ENCODE data around the gene ADAMTS3. TPM values are rescaled to one million over a fixed set of nuclear protein-coding genes. Genes with fewer than 3 reads are reported as not detected.

Gene ADAMTS3
- total RNA-seq, 2 experiments from 2014 or later = not detected

- no peak for DNase-seq
- H3K4me3 Mint-ChIP-seq = no peak overlapping the region
Measured at GRCh38 chr4:72538006-72538405, 31.0 kb downstream of the ADAMTS3 start.

GRCh38 chr4:72536443-72536842, 32.6 kb downstream of the ADAMTS3 start:
- ChIA-PET POLR2A (no interaction called here), CTCF (no interaction called here)
- Mint-ChIP-seq H3K27ac (no peak overlapping the region), H3K9me3 (ENCODE audit: insufficient read depth) (peaks cover 4% of the 10 kb centered on the region), H3K36me3 (ENCODE audit: low read depth) (no peaks in the 10 kb centered on the region), H3K4me3 (no peak overlapping the region), H3K27me3 (ENCODE audit: low read depth) (no peaks in the 10 kb centered on the region), H3K4me1 (ENCODE audit: low read depth) (no peaks in the 10 kb centered on the region)
- ATAC-seq = no peak
- no peak for DNase-seq

More at GRCh38 chr4:72538006-72538405, 31.0 kb downstream of the ADAMTS3 start:
- ChIA-PET CTCF (no interaction called here), POLR2A (no interaction called here)
- no peaks in the 10 kb centered on the region for H3K36me3 Mint-ChIP-seq (ENCODE audit: low read depth)
- no peaks in the 10 kb centered on the region for H3K27me3 Mint-ChIP-seq (ENCODE audit: low read depth)
- no peaks in the 10 kb centered on the region for H3K4me1 Mint-ChIP-seq (ENCODE audit: low read depth)
- H3K27ac Mint-ChIP-seq = no peak overlapping the region
- peaks cover 4% of the 10 kb centered on the region for H3K9me3 Mint-ChIP-seq (ENCODE audit: insufficient read depth)
- no peak for ATAC-seq

GRCh38 chr4:72531768-72532290, 37.2 kb downstream of the ADAMTS3 start:
- H3K27me3 Mint-ChIP-seq (ENCODE audit: low read depth) = no peaks in the 10 kb centered on the region
- H3K4me3 Mint-ChIP-seq = no peak overlapping the region
- ChIA-PET POLR2A (interaction anchor here (0.6 kb wide), 1 partner anchor 728 kb away, joined by 4 read pairs; no protein-coding TSS in a partner anchor), CTCF (no interaction called here)
- ATAC-seq (peak; percentile 49), DNase-seq (no peak)
- no peaks in the 10 kb centered on the region for H3K36me3 Mint-ChIP-seq (ENCODE audit: low read depth)
- H3K9me3 Mint-ChIP-seq (ENCODE audit: insufficient read depth) = no peaks in the 10 kb centered on the region
- H3K27ac Mint-ChIP-seq = no peak overlapping the region
- H3K4me1 Mint-ChIP-seq (ENCODE audit: low read depth) = no peaks in the 10 kb centered on the region

- DNase-seq (no peak), ATAC-seq (peak; percentile 67)
- Mint-ChIP-seq H3K36me3 (ENCODE audit: low read depth) (no peaks in the 10 kb centered on the region), H3K27ac (no peak overlapping the region), H3K9me3 (ENCODE audit: insufficient read depth) (no peaks in the 10 kb centered on the region), H3K27me3 (ENCODE audit: low read depth) (no peaks in the 10 kb centered on the region), H3K4me1 (ENCODE audit: low read depth) (no peaks in the 10 kb centered on the region), H3K4me3 (no peak overlapping the region)
- CTCF ChIA-PET = no interaction called here
- POLR2A ChIA-PET = no interaction called here
Measured at GRCh38 chr4:72531322-72531721, 37.7 kb downstream of the ADAMTS3 start.

GRCh38 chr4:72529148-72529822, 39.7 kb downstream of the ADAMTS3 start:
- H3K4me3 Mint-ChIP-seq = no peak overlapping the region
- no peak overlapping the region for H3K27ac Mint-ChIP-seq
- no peaks in the 10 kb centered on the region for H3K9me3 Mint-ChIP-seq (ENCODE audit: insufficient read depth)
- POLR2A ChIA-PET = no interaction called here
- CTCF ChIA-PET = no interaction called here
- H3K27me3 Mint-ChIP-seq (ENCODE audit: low read depth) = no peaks in the 10 kb centered on the region
- H3K36me3 Mint-ChIP-seq (ENCODE audit: low read depth) = no peaks in the 10 kb centered on the region
- no peak for DNase-seq
- ATAC-seq = peak; percentile 43
- no peaks in the 10 kb centered on the region for H3K4me1 Mint-ChIP-seq (ENCODE audit: low read depth)

- no peaks in the 10 kb centered on the region for H3K27me3 Mint-ChIP-seq (ENCODE audit: low read depth)
- DNase-seq (no peak), ATAC-seq (no peak)
- H3K4me1 Mint-ChIP-seq (ENCODE audit: low read depth) = no peaks in the 10 kb centered on the region
- no peaks in the 10 kb centered on the region for H3K9me3 Mint-ChIP-seq (ENCODE audit: insufficient read depth)
- CTCF ChIA-PET = no interaction called here
- no peak overlapping the region for H3K4me3 Mint-ChIP-seq
- POLR2A ChIA-PET = no interaction called here
- H3K27ac Mint-ChIP-seq = no peak overlapping the region
- no peaks in the 10 kb centered on the region for H3K36me3 Mint-ChIP-seq (ENCODE audit: low read depth)
Measured at GRCh38 chr4:72527038-72527646, 41.9 kb downstream of the ADAMTS3 start.

- Mint-ChIP-seq H3K4me1 (ENCODE audit: low read depth) (no peaks in the 10 kb centered on the region), H3K9me3 (ENCODE audit: insufficient read depth) (no peaks in the 10 kb centered on the region), H3K27me3 (ENCODE audit: low read depth) (no peaks in the 10 kb centered on the region), H3K27ac (no peak overlapping the region), H3K4me3 (no peak overlapping the region), H3K36me3 (ENCODE audit: low read depth) (no peaks in the 10 kb centered on the region)
- ChIA-PET CTCF (no interaction called here), POLR2A (no interaction called here)
- DNase-seq = no peak
- no peak for ATAC-seq
Measured at GRCh38 chr4:72525938-72526337, 43.1 kb downstream of the ADAMTS3 start.

- Mint-ChIP-seq H3K36me3 (ENCODE audit: low read depth) (no peaks in the 10 kb centered on the region), H3K27me3 (ENCODE audit: low read depth) (no peaks in the 10 kb centered on the region), H3K27ac (no peak overlapping the region), H3K4me1 (ENCODE audit: low read depth) (no peaks in the 10 kb centered on the region), H3K9me3 (ENCODE audit: insufficient read depth) (no peaks in the 10 kb centered on the region), H3K4me3 (no peak overlapping the region)
- ATAC-seq = no peak
- DNase-seq = no peak
- CTCF ChIA-PET = no interaction called here
- POLR2A ChIA-PET = no interaction called here
Measured at GRCh38 chr4:72522440-72522839, 46.6 kb downstream of the ADAMTS3 start.

GRCh38 chr4:72513227-72513626, 55.8 kb downstream of the ADAMTS3 start:
- no peak overlapping the region for H3K27ac Mint-ChIP-seq
- H3K4me3 Mint-ChIP-seq = no peak overlapping the region
- CTCF ChIA-PET = no interaction called here
- H3K27me3 Mint-ChIP-seq (ENCODE audit: low read depth) = no peaks in the 10 kb centered on the region
- no peaks in the 10 kb centered on the region for H3K9me3 Mint-ChIP-seq (ENCODE audit: insufficient read depth)
- no peaks in the 10 kb centered on the region for H3K36me3 Mint-ChIP-seq (ENCODE audit: low read depth)
- POLR2A ChIA-PET = no interaction called here
- DNase-seq (no peak), ATAC-seq (no peak)
- no peaks in the 10 kb centered on the region for H3K4me1 Mint-ChIP-seq (ENCODE audit: low read depth)

- DNase-seq (no peak), ATAC-seq (no peak)
- Mint-ChIP-seq H3K27ac (no peak overlapping the region), H3K4me1 (ENCODE audit: low read depth) (no peaks in the 10 kb centered on the region), H3K4me3 (no peak overlapping the region), H3K9me3 (ENCODE audit: insufficient read depth) (no peaks in the 10 kb centered on the region), H3K27me3 (ENCODE audit: low read depth) (no peaks in the 10 kb centered on the region), H3K36me3 (ENCODE audit: low read depth) (no peaks in the 10 kb centered on the region)
- ChIA-PET POLR2A (no interaction called here), CTCF (no interaction called here)
Measured at GRCh38 chr4:72507860-72508419, 61.1 kb downstream of the ADAMTS3 start.

- ChIA-PET POLR2A (no interaction called here), CTCF (no interaction called here)
- Mint-ChIP-seq H3K4me1 (ENCODE audit: low read depth) (no peaks in the 10 kb centered on the region), H3K36me3 (ENCODE audit: low read depth) (no peaks in the 10 kb centered on the region), H3K27me3 (ENCODE audit: low read depth) (no peaks in the 10 kb centered on the region), H3K27ac (no peak overlapping the region), H3K9me3 (ENCODE audit: insufficient read depth) (no peaks in the 10 kb centered on the region), H3K4me3 (no peak overlapping the region)
- DNase-seq (no peak), ATAC-seq (no peak)
Measured at GRCh38 chr4:72507167-72507566, 61.9 kb downstream of the ADAMTS3 start.

GRCh38 chr4:72505314-72505744, 63.7 kb downstream of the ADAMTS3 start:
- CTCF ChIA-PET = no interaction called here
- ATAC-seq (no peak), DNase-seq (no peak)
- Mint-ChIP-seq H3K9me3 (ENCODE audit: insufficient read depth) (no peaks in the 10 kb centered on the region), H3K27ac (no peak overlapping the region), H3K36me3 (ENCODE audit: low read depth) (no peaks in the 10 kb centered on the region), H3K27me3 (ENCODE audit: low read depth) (no peaks in the 10 kb centered on the region), H3K4me3 (no peak overlapping the region), H3K4me1 (ENCODE audit: low read depth) (no peaks in the 10 kb centered on the region)
- POLR2A ChIA-PET = no interaction called here
